Measurements from ENCODE around the gene TOM1L1.
"Not testable (repeated sequence)": the region's sequence is repeated elsewhere in the genome, so short reads cannot be mapped to it uniquely, and the experiment has no call there.

TOM1L1 gene

GRCh38 chr17:54900457-54901229, at the start of gene TOM1L1:
TOM1L1 (plus strand) TSS chr17:54900852; CDS start chr17:54900866, 14 bp downstream.
- DNase-seq (ENCODE audit: low read depth) = no peak

- no peak for DNase-seq (ENCODE audit: low read depth)
These were observed 41.5 kb upstream of the TOM1L1 start for GRCh38 chr17:54859187-54859586.

- no peak for DNase-seq (ENCODE audit: low read depth)
These were observed 39.8 kb upstream of the TOM1L1 start for GRCh38 chr17:54860617-54861470.

GRCh38 chr17:54861471-54861983, 39.1 kb upstream of the TOM1L1 start:
- no peak for DNase-seq (ENCODE audit: low read depth)

GRCh38 chr17:54863176-54863575, 37.5 kb upstream of the TOM1L1 start:
- no peak for DNase-seq (ENCODE audit: low read depth)

- DNase-seq (ENCODE audit: low read depth) = no peak
These were observed 36.6 kb upstream of the TOM1L1 start for GRCh38 chr17:54864070-54864469.

- no peak for DNase-seq (ENCODE audit: low read depth)
These were observed 35.9 kb upstream of the TOM1L1 start for GRCh38 chr17:54864636-54865356.

GRCh38 chr17:54867634-54868033, 33.0 kb upstream of the TOM1L1 start:
- no peak for DNase-seq (ENCODE audit: low read depth)

- DNase-seq (ENCODE audit: low read depth) = no peak
These were observed 29.9 kb upstream of the TOM1L1 start for GRCh38 chr17:54870671-54871175.

GRCh38 chr17:54875906-54876305, 24.7 kb upstream of the TOM1L1 start:
- DNase-seq (ENCODE audit: low read depth) = not testable (repeated sequence)

- no peak for DNase-seq (ENCODE audit: low read depth)
These were observed 23.9 kb upstream of the TOM1L1 start for GRCh38 chr17:54876656-54877195.

- no peak for DNase-seq (ENCODE audit: low read depth)
These were observed 19.2 kb upstream of the TOM1L1 start for GRCh38 chr17:54881255-54881972.

GRCh38 chr17:54882371-54882770, 18.3 kb upstream of the TOM1L1 start:
- no peak for DNase-seq (ENCODE audit: low read depth)

GRCh38 chr17:54882950-54883349, 17.7 kb upstream of the TOM1L1 start:
- DNase-seq (ENCODE audit: low read depth) = no peak

GRCh38 chr17:54883939-54884338, 16.7 kb upstream of the TOM1L1 start:
- DNase-seq (ENCODE audit: low read depth) = no peak

- no peak for DNase-seq (ENCODE audit: low read depth)
These were observed 12.9 kb upstream of the TOM1L1 start for GRCh38 chr17:54887787-54888186.

GRCh38 chr17:54888254-54888653, 12.4 kb upstream of the TOM1L1 start:
- DNase-seq (ENCODE audit: low read depth) = no peak

- no peak for DNase-seq (ENCODE audit: low read depth)
These were observed 11.7 kb upstream of the TOM1L1 start for GRCh38 chr17:54888981-54889380.

- DNase-seq (ENCODE audit: low read depth) = no peak
These were observed 9.4 kb upstream of the TOM1L1 start for GRCh38 chr17:54891176-54891821.

- no peak for DNase-seq (ENCODE audit: low read depth)
These were observed 8.3 kb upstream of the TOM1L1 start for GRCh38 chr17:54892360-54892759.

GRCh38 chr17:54898576-54898975, 2.1 kb upstream of the TOM1L1 start:
- DNase-seq (ENCODE audit: low read depth) = no peak

All from stimulated activated CD8-positive, alpha-beta memory T cell treated with anti-CD3 and anti-CD28 coated beads, Interleukin-7, amount 100 ng/mL, for 24 hours (primary cell).